Measurements from ENCODE around the gene SYCE1. TPM values are rescaled to one million over a fixed set of nuclear protein-coding genes. Genes with fewer than 3 reads are reported as not detected.
"Not testable (repeated sequence)": the region's sequence is repeated elsewhere in the genome, so short reads cannot be mapped to it uniquely, and the experiment has no call there.

The SYCE1 gene
- total RNA-seq, 1 donor from 2014 or later, result 0.34 TPM

GRCh38 chr10:133557381-133557780, 8.0 kb downstream of the SYCE1 start:
- DNase-seq (ENCODE audit: low spot score), result no peak

DNA sequence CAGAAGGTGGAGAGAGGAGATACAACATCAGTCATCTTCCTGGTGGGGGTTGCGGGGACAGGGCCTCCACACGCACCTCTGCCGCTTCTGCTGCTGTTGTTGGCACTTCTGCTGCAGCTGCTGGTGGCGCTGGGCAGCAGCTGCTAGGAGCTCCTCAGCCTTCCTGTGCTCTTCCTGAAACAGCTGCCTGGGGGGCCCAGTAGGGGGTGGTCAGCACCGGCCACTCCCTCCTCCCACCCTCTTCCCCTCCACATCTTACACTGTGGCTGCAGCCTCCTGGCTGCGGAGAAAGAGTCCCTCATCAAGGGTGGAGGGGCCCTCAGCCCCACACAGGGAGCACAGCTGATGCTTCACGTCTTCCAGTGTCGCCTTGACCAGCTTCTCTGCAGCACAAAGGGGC, 9.9 kb downstream of the SYCE1 start:
- no peak for DNase-seq (ENCODE audit: low spot score)

DNA sequence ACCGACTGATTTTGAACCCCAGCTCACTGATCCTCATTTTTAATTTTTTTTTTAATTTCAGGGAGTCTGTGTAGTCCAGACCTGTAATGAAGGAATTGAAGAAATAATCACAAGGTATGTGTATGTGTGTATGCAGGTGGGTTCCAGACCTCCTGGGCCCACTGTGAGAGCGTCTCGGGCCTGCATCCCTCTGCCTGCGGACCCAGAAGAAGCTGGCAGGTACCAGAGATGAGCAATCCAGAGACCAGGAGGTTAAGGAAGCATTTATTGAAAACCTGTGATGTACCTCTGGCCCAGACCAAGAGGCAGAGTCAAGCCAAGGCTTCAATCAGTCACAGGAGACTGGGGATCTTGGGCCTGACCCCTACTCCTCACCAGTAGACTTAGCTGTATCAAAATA, 10.8 kb downstream of the SYCE1 start:
- DNase-seq (ENCODE audit: low spot score), result no peak

DNA sequence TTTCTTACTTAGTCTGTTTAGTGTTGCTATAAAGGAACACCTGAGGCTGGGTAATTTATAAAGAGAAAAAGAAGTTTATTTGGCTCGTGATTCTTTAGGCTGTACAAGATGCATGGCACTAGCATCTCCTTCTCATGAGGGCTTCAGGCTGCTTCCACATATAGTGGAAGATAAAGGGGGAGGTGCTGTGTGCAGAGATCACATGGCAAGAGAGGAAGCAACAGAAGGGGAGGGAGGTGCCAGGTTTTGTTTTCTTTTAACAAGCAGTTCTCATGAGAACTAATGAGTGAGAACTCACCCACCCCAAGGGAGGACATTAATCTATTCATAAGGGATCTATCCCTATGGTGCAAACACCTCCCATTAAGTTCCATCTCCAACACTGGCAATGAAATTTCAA, 20.9 kb downstream of the SYCE1 start:
- no peak for DNase-seq (ENCODE audit: low spot score)

- not testable (repeated sequence) for DNase-seq (ENCODE audit: low spot score)
Observed at GRCh38 chr10:133541441-133541975, 23.9 kb downstream of the SYCE1 start.

GRCh38 chr10:133537546-133538545, 27.5 kb downstream of the SYCE1 start:
- no peak for DNase-seq (ENCODE audit: low spot score)

DNA sequence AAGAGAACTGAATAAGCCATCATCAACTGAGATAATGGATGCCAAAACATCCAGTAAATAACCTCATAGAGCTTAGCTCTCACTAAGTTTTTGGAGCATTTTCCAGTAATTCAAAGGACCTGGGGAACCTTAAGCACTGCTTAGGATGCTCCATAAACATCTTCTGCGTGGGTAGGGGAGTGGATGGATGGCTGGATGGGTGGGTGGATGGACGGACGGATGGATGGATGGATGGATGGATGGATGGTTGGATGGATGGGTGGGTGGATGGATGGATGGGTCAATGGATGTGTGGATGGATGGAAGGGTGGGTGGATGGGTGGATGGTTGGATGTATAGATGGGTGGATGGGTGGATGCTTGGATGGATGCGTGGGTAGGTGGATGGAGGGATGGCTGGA, 29.2 kb downstream of the SYCE1 start:
- DNase-seq (ENCODE audit: low spot score), result no peak

DNA sequence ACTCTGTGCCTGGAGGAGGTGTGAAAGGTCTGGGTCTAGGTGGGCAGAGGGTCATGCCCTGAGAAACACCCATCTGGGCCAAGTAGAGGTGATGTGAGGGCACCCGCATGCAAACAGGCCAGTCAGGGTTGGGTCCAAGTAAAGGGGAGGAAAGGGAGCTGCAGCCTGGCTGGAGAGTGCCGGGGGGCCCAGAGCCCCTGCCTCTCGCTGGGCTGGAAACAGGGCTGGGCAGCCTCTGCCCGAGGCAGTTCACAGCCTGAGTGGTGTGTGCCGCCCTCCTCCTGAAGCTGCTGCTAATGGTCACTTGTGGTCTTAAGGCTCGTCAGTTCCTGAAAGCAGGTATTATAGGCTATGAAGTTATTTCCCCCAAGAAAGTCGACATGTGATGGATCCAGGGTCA, 31.0 kb downstream of the SYCE1 start:
- DNase-seq (ENCODE audit: low spot score), result no peak

DNA sequence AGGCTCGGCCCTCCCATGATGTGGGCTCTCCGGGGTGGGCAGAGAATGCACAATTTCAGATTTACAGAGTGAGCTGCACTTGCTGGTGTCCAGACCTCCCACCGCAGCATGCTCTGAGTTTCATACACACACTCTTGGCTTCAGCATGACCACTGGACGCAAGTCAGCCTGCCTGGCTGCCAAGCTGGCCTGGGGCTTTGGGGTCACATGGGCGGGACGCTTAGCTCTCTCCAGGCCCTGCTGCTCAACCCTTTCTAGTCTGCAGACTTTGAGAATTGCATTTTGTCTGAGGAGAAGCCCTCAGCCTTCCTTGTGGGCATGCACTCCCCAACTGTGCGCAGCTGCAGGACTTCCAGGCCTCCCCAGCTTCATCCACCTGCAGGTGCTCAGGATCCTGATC, 32.5 kb downstream of the SYCE1 start:
- no peak for DNase-seq (ENCODE audit: low spot score)

- no peak for DNase-seq (ENCODE audit: low spot score)
Observed at GRCh38 chr10:133530506-133530905, 34.9 kb downstream of the SYCE1 start.

DNA sequence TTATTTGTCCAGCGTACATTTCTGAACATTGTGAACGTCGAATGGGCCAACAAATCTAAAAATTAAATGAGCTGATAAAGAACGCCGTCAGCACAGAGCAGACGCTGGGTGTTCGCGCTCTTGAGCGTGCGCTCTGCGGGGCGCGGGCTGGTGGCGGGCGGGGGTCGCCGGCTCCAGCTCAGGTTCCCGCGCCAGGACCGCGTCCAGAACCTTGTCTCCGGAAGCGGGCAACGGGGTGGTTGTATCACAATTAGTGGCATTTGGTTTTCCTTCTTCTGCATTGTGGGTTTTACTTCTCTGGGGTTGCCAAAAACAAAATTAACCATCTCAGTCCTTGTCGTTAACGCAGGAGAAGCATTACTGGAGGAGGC, 35.8 kb downstream of the SYCE1 start:
- no peak for DNase-seq (ENCODE audit: low spot score)

DNA sequence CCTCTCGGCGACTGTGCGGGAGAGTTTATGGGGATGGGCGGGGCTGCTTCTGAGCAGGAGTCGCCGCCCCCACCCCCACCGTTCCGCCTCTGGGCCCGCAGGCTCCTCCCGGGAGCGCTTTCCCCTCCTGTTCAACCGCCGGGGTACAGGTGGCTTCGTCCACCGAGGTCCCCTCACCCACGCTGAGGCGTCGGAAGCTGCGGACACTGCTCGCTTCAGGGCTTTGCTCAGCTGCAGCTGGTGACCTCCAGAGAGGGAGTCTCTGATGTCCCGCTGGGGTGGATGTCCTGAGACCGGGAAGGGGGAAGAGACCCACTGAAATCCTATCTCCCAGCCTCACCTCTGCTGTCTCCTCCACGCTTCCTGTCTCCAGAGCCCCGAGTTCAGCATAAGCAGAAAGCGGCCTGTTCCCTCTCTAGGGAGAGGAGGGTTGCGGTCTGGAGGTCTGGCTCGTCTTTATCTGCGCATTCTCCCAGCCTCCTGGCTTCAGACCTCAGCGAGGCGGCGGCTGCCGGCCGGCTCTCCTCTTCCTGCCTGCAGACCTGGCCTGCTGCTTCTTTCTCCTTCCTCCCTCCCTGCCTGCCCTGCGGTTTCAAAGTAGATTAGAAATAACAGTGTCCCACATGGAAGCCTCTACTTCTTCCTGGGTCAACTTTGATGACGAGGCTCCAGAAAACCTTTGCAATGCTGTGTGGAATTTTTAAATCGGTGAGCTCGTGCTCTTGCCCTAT, 36.4 kb downstream of the SYCE1 start:
- DNase-seq (ENCODE audit: low spot score), result no peak

GRCh38 chr10:133528296-133528844, 37.0 kb downstream of the SYCE1 start:
- no peak for DNase-seq (ENCODE audit: low spot score)

- no peak for DNase-seq (ENCODE audit: low spot score)
Observed at GRCh38 chr10:133527771-133528271, 37.6 kb downstream of the SYCE1 start.

DNA sequence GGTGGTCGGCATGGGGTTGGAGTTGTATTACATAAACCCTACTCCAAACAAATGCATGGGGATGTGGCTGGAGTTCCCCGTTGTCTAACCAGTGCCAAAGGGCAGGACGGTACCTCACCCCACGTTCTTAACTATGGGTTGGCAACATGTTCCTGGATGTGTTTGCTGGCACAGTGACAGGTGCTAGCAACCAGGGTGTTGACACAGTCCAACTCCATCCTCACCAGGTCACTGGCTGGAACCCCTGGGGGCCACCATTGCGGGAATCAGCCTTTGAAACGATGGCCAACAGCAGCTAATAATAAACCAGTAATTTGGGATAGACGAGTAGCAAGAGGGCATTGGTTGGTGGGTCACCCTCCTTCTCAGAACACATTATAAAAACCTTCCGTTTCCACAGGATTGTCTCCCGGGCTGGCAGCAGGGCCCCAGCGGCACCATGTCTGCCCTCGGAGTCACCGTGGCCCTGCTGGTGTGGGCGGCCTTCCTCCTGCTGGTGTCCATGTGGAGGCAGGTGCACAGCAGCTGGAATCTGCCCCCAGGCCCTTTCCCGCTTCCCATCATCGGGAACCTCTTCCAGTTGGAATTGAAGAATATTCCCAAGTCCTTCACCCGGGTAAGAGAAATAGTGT, 38.3 kb downstream of the SYCE1 start, which contains the start of gene CYP2E1:
CYP2E1 (plus strand) TSS at position 407 of the 632 bp plus-strand sequence; CDS start at position 440, 33 bp downstream.
- no peak for DNase-seq (ENCODE audit: low spot score)

GRCh38 chr10:133525444-133525843, 39.9 kb downstream of the SYCE1 start:
- no peak for DNase-seq (ENCODE audit: low spot score)

DNA sequence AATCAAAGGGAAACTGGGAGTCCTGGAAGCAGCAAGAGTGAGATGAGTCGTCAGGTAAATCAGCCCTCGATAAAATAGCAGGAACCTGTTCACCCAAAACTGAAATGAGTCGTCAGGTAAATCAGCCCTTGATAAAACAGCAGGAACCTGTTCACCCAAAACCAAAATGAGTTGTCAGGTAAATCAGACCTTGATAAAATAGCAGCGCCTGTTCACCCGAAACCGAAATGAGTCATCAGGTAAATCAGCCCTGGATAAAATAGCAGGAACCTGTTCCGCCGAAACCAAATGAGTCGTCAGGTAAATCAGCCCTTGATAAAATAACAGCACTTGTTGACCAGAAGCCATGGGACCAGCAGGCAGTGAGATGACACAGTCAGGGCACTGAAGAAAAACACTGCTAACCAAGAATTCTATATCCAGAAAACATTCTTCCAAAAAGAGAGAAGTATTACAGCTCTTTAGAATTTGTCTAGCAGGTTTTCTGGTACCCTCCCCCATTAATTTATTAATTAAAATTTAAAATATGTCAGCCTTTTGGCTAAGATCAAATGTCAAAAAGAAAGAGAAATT, 41.7 kb downstream of the SYCE1 start:
- DNase-seq (ENCODE audit: low spot score), result no peak

GRCh38 chr10:133520193-133520738, 45.1 kb downstream of the SYCE1 start:
- DNase-seq (ENCODE audit: low spot score), result peak; percentile 85

- DNase-seq (ENCODE audit: low spot score), result not testable (repeated sequence)
Observed at GRCh38 chr10:133518517-133518916, 46.9 kb downstream of the SYCE1 start.

DNA sequence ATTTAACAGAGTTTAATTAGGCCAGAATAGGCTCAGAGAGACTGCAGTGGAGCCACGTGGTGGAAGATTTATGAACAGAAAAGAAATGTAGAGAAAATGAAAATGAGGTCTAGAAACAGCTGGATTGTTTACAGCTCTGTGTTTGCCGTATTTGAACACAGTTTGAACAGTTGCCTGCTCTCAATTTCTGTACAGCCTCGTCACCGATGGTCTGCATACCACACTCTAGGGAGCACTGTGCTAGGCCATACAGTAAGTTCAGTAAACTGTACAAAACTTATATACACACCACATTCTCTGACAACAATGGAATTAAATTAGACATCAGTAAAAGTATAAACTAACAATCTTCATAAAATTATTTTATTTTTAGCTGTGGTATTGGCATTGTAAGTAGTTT, 49.3 kb downstream of the SYCE1 start:
- DNase-seq (ENCODE audit: low spot score), result no peak

DNA sequence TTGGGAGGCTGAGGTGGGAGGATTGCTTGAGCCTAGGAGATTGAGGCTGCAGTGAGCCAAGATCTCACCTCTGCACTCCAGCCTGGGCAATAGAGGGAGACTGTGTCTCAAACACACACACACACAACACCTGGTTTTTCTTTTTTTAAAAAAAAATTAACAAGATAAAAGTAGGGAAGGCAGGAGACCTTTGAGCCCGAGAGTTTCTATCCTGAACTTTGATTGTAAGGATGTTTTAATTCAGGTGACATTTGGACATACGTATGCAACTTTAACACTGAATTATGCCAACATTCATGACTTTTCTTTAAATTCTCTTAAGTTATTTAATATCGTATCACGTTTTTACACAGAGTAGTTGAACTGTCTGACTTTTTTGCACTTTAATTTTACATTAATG, 49.9 kb downstream of the SYCE1 start:
- no peak for DNase-seq (ENCODE audit: low spot score)

Measured in ureter (tissue), 1 donor.